Measurements from ENCODE around the gene KPNA2. TPM values are rescaled to one million over a fixed set of nuclear protein-coding genes. Genes with fewer than 3 reads are reported as not detected.

Gene KPNA2
- total and polyA plus RNA-seq, 2 of the 13 experiments (the other 11 are each of a cell fraction or from before 2014, with no cell fraction given) = 111 to 305 TPM

GRCh38 chr17:68019675-68020408 is 15.7 kb upstream of the KPNA2 start (continued):
- TF ChIP-seq ZBTB8A (CRISPR knock-in tag; IDR thresholded peaks at IDR 0.05; ENCODE audit: borderline replicate concordance, low read depth) = no peak
- peak; percentile 96 for TF ChIP-seq MAZ (IDR thresholded peaks at IDR 0.05; ENCODE audit: borderline replicate concordance, low read depth, low read length)
- TF ChIP-seq MAZ (CRISPR knock-in tag; IDR thresholded peaks at IDR 0.05; ENCODE audit: low read depth) = peak; percentile 96
- TF ChIP-seq, protein P1, sequence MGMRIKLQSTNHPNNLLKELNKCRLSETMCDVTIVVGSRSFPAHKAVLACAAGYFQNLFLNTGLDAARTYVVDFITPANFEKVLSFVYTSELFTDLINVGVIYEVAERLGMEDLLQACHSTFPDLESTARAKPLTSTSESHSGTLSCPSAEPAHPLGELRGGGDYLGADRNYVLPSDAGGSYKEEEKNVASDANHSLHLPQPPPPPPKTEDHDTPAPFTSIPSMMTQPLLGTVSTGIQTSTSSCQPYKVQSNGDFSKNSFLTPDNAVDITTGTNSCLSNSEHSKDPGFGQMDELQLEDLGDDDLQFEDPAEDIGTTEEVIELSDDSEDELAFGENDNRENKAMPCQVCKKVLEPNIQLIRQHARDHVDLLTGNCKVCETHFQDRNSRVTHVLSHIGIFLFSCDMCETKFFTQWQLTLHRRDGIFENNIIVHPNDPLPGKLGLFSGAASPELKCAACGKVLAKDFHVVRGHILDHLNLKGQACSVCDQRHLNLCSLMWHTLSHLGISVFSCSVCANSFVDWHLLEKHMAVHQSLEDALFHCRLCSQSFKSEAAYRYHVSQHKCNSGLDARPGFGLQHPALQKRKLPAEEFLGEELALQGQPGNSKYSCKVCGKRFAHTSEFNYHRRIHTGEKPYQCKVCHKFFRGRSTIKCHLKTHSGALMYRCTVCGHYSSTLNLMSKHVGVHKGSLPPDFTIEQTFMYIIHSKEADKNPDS (CRISPR knock-in tag; IDR thresholded peaks at IDR 0.05) = peak; percentile 97
- TF ChIP-seq ZNF335 (CRISPR knock-in tag; IDR thresholded peaks at IDR 0.05) = peak; percentile 86
- TF ChIP-seq NAIF1 (CRISPR knock-in tag; IDR thresholded peaks at IDR 0.05; ENCODE audit: borderline replicate concordance) = peak; percentile 81
- TF ChIP-seq JUND (CRISPR knock-in tag; IDR thresholded peaks at IDR 0.05) = peak; percentile 54; the same call in 1 of the 2 replicates
- peak; percentile 81 for TF ChIP-seq RAD21 (CRISPR knock-in tag; IDR thresholded peaks at IDR 0.05)
- peak; percentile 97 for TF ChIP-seq KDM2A (CRISPR knock-in tag; IDR thresholded peaks at IDR 0.05; ENCODE audit: borderline replicate concordance, low read depth)
- peak; percentile 86 for TF ChIP-seq DR1 (CRISPR knock-in tag; IDR thresholded peaks at IDR 0.05)
- peak; percentile 87 for TF ChIP-seq WIZ (CRISPR knock-in tag; IDR thresholded peaks at IDR 0.05)
- no peak for TF ChIP-seq PHB2 (IDR thresholded peaks at IDR 0.05; ENCODE audit: partially characterized antibody)
- peak; percentile 95 for TF ChIP-seq KLF6 (CRISPR knock-in tag; IDR thresholded peaks at IDR 0.05)
- TF ChIP-seq PAF1 (CRISPR knock-in tag; IDR thresholded peaks at IDR 0.05) = no peak
- peak; percentile 72 for TF ChIP-seq ZNF12 (CRISPR knock-in tag; IDR thresholded peaks at IDR 0.05)
- no peak for TF ChIP-seq ZNF460 (CRISPR knock-in tag; IDR thresholded peaks at IDR 0.05; ENCODE audit: borderline replicate concordance)
- peak; percentile 97 for TF ChIP-seq RBFOX2 (IDR thresholded peaks at IDR 0.05; ENCODE audit: low read depth, low read length)
- TF ChIP-seq, protein P2, sequence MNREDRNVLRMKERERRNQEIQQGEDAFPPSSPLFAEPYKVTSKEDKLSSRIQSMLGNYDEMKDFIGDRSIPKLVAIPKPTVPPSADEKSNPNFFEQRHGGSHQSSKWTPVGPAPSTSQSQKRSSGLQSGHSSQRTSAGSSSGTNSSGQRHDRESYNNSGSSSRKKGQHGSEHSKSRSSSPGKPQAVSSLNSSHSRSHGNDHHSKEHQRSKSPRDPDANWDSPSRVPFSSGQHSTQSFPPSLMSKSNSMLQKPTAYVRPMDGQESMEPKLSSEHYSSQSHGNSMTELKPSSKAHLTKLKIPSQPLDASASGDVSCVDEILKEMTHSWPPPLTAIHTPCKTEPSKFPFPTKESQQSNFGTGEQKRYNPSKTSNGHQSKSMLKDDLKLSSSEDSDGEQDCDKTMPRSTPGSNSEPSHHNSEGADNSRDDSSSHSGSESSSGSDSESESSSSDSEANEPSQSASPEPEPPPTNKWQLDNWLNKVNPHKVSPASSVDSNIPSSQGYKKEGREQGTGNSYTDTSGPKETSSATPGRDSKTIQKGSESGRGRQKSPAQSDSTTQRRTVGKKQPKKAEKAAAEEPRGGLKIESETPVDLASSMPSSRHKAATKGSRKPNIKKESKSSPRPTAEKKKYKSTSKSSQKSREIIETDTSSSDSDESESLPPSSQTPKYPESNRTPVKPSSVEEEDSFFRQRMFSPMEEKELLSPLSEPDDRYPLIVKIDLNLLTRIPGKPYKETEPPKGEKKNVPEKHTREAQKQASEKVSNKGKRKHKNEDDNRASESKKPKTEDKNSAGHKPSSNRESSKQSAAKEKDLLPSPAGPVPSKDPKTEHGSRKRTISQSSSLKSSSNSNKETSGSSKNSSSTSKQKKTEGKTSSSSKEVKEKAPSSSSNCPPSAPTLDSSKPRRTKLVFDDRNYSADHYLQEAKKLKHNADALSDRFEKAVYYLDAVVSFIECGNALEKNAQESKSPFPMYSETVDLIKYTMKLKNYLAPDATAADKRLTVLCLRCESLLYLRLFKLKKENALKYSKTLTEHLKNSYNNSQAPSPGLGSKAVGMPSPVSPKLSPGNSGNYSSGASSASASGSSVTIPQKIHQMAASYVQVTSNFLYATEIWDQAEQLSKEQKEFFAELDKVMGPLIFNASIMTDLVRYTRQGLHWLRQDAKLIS (CRISPR knock-in tag; IDR thresholded peaks at IDR 0.05) = 0 out of 2 replicates have a peak, but pooled peaks have one; percentile 66
- TF ChIP-seq MAFK (conservative IDR thresholded peaks at IDR 0.05 in 1 of 2, IDR thresholded peaks at IDR 0.05 in 1 of 2; ENCODE audit: low read length in 2 of 2) = no peak
- no peak for TF ChIP-seq TRIM24 (CRISPR knock-in tag; IDR thresholded peaks at IDR 0.05)
- TF ChIP-seq, protein P3, sequence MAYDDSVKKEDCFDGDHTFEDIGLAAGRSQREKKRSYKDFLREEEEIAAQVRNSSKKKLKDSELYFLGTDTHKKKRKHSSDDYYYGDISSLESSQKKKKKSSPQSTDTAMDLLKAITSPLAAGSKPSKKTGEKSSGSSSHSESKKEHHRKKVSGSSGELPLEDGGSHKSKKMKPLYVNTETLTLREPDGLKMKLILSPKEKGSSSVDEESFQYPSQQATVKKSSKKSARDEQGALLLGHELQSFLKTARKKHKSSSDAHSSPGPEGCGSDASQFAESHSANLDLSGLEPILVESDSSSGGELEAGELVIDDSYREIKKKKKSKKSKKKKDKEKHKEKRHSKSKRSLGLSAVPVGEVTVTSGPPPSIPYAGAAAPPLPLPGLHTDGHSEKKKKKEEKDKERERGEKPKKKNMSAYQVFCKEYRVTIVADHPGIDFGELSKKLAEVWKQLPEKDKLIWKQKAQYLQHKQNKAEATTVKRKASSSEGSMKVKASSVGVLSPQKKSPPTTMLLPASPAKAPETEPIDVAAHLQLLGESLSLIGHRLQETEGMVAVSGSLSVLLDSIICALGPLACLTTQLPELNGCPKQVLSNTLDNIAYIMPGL (CRISPR knock-in tag; IDR thresholded peaks at IDR 0.05; ENCODE audit: borderline replicate concordance in 1 of 2, low read depth in 1 of 2) = peak; percentile 100

Measured in HepG2 (cell line).